Measurements from ENCODE around the gene DUSP10. TPM values are rescaled to one million over a fixed set of nuclear protein-coding genes. Genes with fewer than 3 reads are reported as not detected.

The DUSP10 gene
- total and polyA plus RNA-seq, 2 experiments from 2014 or later, result 13.8 to 25.4 TPM

DNA sequence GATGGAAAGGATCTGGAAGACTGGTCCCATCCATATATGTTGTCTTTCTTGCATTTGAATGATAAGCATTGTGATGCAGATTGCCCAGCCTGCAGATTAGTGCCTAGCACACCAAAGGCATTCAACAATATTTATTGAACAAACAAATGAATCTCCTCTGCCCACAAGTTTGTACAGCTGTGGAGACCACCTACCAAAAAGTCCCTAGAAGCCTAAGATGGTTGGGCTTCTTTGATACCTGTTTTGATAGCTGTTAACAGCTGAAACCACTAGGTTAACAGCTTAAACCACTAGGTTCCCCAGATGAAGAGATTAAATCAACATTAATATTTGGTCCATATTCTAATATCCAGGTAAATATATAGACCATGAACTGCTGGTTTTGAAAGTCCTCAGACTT, 9.8 kb downstream of the DUSP10 start:
- H3K27me3 ChIP-seq, result no peaks in the 10 kb centered on the region
- H3K27ac ChIP-seq, result no peak overlapping the region
- no peak for DNase-seq (ENCODE audit: low read depth in 1 of 2, low spot score in 1 of 2)
- TF ChIP-seq, protein P1, sequence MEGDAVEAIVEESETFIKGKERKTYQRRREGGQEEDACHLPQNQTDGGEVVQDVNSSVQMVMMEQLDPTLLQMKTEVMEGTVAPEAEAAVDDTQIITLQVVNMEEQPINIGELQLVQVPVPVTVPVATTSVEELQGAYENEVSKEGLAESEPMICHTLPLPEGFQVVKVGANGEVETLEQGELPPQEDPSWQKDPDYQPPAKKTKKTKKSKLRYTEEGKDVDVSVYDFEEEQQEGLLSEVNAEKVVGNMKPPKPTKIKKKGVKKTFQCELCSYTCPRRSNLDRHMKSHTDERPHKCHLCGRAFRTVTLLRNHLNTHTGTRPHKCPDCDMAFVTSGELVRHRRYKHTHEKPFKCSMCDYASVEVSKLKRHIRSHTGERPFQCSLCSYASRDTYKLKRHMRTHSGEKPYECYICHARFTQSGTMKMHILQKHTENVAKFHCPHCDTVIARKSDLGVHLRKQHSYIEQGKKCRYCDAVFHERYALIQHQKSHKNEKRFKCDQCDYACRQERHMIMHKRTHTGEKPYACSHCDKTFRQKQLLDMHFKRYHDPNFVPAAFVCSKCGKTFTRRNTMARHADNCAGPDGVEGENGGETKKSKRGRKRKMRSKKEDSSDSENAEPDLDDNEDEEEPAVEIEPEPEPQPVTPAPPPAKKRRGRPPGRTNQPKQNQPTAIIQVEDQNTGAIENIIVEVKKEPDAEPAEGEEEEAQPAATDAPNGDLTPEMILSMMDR (IDR thresholded peaks at IDR 0.05; ENCODE audit: low read depth, low read length), result no peak
- H3K9me3 ChIP-seq (ENCODE audit: low read depth), result no peaks in the 10 kb centered on the region
- no peak overlapping the region for H3K4me3 ChIP-seq
- peaks cover 36% of the 10 kb centered on the region for H3K4me1 ChIP-seq (ENCODE audit: low read depth)
- H3K36me3 ChIP-seq, result no peaks in the 10 kb centered on the region

DNA sequence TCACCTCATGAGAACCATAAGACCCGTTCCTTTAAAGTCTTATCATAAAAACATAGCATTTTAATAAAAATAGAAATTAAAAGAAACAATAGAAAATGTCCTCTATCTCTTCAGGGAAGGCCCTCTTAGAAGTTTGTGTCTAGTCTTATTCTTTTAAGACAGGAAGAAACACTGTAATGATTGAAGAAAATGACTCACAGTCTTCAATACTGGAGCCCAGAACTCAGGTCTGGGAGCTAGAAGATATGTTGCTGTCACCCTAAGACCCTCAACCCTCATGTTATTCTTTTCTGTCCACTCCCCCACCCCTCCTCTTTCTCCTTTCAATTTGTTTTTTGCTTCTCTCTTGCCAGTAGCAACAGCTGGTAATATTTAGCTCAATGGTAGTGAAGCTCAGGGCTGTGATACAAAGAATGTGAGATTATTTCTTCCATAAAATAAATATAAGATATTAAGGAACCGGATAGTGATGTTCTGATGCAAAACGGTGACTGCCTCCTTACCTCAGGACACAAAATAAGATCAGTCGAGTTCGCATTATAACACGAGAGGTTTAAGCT, 12.0 kb downstream of the DUSP10 start:
- Histone ChIP-seq H3K9me3 (ENCODE audit: low read depth) (no peaks in the 10 kb centered on the region), H3K4me3 (no peak overlapping the region), H3K4me1 (ENCODE audit: low read depth) (peaks cover 21% of the 10 kb centered on the region), H3K27me3 (no peaks in the 10 kb centered on the region), H3K36me3 (no peaks in the 10 kb centered on the region), H3K27ac (no peak overlapping the region)
- DNase-seq (ENCODE audit: low read depth in 1 of 2, low spot score in 1 of 2), result no peak
- TF ChIP-seq, protein P1 (IDR thresholded peaks at IDR 0.05; ENCODE audit: low read depth, low read length), result no peak

DNA sequence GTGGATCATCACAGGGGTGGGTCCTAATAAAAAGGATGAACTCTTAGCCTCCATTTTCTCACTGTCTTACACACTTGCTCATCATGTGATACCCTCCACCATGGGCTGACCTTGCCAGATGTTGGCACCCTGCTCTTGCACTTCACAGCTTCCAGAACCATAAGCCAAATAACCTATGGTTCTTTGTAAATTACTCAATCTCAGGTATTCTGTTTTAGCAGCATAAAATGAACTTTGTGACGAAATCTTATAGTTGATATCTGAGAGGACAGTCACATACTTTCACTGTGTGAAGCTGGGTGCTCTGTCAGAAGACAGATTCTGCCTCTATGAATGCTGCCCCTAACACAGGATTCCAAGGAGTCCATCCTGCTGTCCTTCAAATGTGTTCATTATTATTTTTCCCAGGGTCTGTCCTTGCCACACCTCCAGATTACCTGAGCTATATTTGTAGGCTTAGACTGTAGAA, 13.8 kb downstream of the DUSP10 start:
- Histone ChIP-seq H3K4me3 (no peak overlapping the region), H3K27ac (peak overlapping the region; percentile 7), H3K4me1 (ENCODE audit: low read depth) (peaks cover 7% of the 10 kb centered on the region), H3K9me3 (ENCODE audit: low read depth) (no peaks in the 10 kb centered on the region), H3K36me3 (no peaks in the 10 kb centered on the region), H3K27me3 (no peaks in the 10 kb centered on the region)
- no peak for DNase-seq (ENCODE audit: low read depth in 1 of 2, low spot score in 1 of 2)
- TF ChIP-seq, protein P1 (IDR thresholded peaks at IDR 0.05; ENCODE audit: low read depth, low read length), result no peak

DNA sequence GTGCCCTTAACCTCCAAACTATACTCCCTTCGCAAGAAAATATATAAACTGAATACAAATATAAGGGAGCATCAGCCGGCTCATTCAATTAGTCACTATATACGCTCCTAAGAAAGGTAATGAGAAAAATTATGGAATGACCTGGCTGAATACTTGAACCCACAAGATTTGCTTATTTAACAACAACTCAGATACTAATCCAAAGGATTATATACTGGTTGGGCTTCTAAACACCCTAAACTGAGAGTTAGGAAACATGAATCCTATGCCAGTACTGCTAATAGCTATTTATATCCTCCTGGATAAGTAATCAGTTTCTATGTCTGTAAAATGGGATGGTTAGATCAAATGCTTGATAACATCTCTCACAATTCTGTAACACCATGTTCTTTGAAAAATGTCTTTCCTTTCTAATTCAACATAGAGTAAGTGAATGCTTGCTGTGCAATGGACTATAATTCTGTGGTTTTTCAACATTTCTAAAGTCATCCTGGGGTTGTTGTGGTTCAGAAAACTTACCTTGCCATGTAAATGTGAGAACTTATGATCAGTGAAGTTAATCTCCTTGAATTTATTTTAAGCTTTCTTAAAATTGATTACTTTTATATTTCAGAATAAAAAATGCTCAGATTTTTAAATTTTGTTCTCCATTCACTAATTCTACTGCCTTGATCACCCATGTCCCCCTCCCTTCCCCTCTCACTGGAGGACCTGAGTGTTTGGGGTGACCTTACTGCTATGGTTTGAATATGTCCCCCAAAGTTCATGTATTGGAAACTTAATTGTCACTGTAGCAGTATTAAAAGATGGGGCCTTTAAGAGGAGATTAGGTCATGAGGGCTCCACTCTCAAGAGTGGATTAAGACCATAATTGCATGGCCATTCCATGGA, 14.5 kb downstream of the DUSP10 start:
- Histone ChIP-seq H3K4me1 (ENCODE audit: low read depth) (peaks cover 10% of the 10 kb centered on the region), H3K27me3 (no peaks in the 10 kb centered on the region), H3K36me3 (no peaks in the 10 kb centered on the region), H3K4me3 (no peak overlapping the region), H3K9me3 (ENCODE audit: low read depth) (no peaks in the 10 kb centered on the region), H3K27ac (no peak overlapping the region)
- no peak for DNase-seq (ENCODE audit: low read depth in 1 of 2, low spot score in 1 of 2)
- TF ChIP-seq, protein P1 (IDR thresholded peaks at IDR 0.05; ENCODE audit: low read depth, low read length), result no peak

DNA sequence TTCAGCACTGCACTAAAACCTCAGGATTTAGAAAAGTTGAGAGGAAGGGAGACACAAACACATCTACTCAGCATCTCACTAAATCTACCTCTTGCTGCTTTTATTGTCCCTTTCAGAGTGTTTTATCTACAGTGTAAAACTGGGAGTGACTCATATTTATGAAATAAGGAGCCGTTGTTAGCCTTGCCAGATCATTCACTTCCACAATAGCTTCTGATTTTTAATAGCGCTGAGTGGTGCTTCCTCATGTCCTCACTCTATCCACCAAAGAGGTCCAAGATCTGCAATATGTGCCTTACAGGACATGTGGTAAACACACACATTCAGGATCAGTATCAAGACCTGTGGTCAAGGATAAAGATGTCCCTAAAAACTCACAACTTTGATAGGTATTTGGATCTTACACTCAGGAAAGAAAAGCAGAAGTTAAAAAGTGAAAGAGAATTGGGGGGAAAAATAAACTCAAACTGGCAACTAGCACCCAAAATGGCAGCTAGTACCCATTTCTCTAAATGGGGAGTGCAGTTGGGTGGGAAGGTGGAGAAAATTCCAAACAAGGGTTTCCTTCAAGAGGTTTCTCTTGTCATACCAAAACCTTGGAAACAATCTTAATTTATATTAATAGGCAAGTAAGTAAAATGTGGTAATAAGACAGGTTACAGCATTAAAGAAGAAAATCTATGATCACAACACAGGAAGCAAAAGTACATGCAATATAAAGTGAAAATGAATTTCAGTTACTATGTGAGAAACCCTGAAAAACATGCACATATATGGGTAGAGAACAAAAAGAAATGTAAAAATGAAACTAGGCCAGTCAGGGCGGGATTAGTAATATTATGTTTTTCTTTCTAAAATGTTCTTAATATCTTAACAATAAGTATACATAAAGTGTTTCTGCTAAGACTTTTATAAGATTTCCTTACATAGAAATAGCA, 15.9 kb downstream of the DUSP10 start:
- no peak overlapping the region for H3K4me3 ChIP-seq
- TF ChIP-seq, protein P1 (IDR thresholded peaks at IDR 0.05; ENCODE audit: low read depth, low read length), result no peak
- no peak overlapping the region for H3K27ac ChIP-seq
- no peaks in the 10 kb centered on the region for H3K36me3 ChIP-seq
- no peaks in the 10 kb centered on the region for H3K9me3 ChIP-seq (ENCODE audit: low read depth)
- peaks cover 15% of the 10 kb centered on the region for H3K4me1 ChIP-seq (ENCODE audit: low read depth)
- peak in 1 of 2 donors; percentile 42 for DNase-seq (ENCODE audit: low read depth in 1 of 2, low spot score in 1 of 2)
- H3K27me3 ChIP-seq, result no peaks in the 10 kb centered on the region
